ENCODE data around the gene MMS22L.
"Not testable (repeated sequence)": the region's sequence is repeated elsewhere in the genome, so short reads cannot be mapped to it uniquely, and the experiment has no call there.

Gene MMS22L

DNA sequence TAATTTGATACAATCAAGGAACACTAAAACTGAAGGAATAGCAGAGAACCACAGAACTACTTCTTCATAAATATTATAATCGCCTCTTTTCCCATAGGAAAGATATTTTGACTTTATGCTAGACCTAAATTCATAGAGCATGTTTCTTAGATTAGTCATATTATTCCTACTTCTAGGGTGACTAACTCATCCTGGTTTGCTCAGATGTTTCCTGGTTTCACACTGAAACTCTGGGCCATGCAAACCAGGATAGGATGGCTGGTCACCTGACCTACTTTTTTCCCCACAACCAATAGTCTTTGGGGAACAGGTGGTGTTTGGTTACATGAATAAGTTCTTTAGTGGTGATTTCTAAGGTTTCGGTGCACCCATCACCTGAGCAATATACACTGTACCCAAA lies 42.8 kb downstream of the MMS22L start:
- DNase-seq (ENCODE audit: low spot score) = no peak

DNA sequence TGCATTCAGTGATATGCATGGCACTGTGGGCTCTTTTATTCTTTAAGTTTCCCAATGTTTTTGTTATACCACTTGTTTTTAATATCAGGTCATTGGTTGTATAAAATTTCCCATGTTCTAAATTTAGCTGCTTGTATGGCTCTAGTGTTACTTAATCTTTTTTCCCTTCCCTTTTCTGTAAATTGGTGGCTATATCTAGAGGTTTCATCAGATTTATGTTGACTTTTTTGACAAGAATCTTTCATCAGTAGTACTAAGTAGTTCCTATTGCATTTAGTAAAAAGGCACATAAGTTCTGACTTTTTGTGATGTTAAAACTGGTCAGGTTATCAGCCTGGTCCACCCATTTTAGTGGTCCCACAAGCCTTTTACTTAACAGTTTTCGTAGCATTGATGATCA lies 51.1 kb downstream of the MMS22L start:
- no peak for DNase-seq (ENCODE audit: low spot score)

DNA sequence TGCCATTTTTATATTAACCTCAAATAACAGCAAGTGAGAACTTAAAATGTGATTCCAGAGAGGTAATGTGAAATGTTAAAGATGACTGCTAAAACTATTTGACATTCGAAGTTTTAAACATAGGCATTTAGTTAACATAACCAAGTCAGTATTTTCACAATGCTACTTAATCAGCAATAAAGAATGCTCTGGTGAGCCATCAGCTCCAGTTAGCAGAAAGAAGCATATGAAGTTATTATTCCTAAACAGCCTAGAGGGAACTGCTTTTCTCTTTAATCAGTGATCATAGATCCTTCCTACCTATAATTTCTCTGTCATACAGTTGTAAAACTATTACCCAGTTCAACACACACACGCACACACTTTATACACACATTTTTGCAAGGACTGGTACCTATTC lies 60.1 kb downstream of the MMS22L start:
- no peak for DNase-seq (ENCODE audit: low spot score)

DNA sequence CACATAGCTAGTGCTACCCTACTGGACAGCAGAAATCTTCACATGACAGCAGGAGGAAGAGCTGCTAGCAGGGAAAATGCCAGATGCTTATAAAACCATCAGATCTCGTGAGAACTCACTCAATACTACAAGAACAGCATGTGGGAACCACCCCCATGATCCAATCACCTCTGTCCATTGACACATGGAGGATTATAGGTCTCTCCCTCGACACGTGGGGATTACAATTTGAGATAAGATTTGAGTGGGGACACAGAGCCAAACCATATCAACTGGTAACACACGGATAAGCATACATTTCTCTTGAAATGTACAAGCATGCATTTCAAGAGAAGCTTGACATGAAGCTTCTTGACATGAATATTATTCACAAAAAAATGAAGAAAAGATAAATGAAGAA lies 64.1 kb downstream of the MMS22L start:
- no peak for DNase-seq (ENCODE audit: low spot score)

DNA sequence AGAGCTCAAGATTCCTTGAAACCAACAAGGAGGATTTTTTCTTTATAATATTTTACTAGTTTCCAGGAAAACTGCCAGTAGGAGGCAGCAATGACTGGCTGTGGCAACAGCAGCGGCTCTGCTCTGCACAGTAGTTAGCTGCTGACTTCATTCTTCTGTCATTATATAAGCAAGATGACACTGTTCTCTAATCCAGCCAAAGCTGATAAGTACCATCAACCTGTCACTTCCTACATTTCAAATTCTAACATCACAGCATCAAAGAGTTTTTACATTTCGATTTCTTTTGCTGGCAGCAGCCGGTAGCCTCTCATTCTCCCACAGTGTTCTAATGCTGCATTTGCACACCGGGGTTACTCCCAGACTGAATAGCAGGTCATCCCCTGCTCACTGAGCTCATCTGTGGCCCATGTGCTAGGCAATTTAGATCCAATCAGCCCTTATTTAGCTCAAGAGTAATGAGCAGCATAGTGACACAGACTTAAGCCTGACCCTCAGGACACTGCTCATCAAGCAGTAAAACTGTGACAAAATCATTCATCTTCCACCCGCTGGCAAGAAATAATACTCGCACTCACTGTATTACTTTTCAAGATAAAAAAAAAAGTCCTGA lies 67.8 kb downstream of the MMS22L start:
- peak; percentile 82 for DNase-seq (ENCODE audit: low spot score)

DNA sequence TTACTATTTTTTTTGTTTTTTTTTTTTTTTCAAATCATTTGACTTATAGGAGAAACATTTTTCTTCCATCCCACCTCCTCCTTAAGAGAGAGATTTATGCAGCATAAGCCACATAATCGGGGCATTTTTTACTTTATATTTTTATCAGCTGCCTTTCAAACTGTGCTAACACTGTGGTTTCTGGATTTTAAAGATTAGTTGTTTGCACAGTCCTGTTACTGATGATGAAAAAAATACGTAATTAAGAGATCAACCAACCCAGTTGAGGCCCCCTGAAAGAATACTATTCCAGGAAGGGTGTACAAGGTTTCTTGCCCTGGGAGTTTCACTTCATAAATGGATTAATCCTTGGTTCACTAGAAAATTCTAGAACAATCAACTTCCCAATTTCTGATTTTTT lies 68.3 kb downstream of the MMS22L start:
- DNase-seq (ENCODE audit: low spot score) = no peak

DNA sequence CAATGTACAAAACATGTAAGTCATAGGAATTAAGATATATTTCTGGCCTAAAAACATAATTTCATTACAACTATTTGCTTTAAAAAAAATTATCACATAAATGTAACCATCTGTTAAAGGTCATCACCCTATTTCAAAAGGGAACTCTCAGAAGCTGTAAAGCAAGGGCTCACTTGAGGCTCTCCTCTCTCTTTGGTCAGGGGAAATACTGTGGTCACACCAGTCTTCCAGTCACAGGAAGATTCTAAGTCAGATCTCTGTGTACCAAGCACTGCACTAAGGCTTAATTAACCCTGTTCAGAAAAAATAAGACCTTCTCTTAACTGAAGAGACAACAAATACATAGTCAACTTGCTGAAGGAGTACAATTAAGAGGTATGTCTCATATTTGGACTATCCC lies 75.6 kb downstream of the MMS22L start:
- DNase-seq (ENCODE audit: low spot score) = no peak

DNA sequence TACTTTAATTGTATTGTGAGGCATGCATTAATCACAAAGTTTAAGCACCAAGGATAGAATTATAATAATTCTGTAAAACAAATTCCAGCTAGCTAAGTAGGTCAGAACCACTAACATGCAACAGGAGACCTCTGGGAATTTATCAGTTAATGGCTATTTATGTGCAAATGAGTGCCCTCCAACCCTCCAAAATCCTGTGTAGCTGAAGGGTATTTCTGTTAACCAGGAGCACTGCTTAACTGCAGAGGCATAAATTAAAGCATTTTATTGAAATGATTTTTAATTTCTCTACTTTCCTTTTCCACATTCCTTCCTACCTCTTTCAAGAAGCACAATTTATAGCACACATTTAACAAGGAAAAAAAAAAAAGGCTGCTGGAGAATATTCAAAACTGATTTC lies 77.0 kb downstream of the MMS22L start:
- no peak for DNase-seq (ENCODE audit: low spot score)

DNA sequence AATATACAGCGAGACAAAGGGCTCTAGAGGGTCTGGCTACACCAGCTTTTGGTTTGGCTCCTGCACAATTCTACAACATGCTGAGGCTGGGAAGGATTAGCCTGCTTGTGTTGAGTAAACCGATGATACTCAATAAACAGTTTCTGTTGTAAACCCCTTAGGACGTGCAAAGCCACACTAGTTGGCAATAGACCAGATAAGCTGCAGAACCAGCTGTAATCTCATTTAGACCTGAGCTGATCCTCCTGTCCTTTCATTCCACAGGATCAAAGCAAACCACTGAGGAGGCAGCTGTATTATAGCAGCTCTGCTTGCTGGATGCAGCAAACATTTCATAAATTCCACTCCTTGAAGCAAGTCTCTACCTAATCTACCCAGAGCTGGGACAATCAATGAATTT lies 79.7 kb downstream of the MMS22L start:
- no peak for DNase-seq (ENCODE audit: low spot score)

DNA sequence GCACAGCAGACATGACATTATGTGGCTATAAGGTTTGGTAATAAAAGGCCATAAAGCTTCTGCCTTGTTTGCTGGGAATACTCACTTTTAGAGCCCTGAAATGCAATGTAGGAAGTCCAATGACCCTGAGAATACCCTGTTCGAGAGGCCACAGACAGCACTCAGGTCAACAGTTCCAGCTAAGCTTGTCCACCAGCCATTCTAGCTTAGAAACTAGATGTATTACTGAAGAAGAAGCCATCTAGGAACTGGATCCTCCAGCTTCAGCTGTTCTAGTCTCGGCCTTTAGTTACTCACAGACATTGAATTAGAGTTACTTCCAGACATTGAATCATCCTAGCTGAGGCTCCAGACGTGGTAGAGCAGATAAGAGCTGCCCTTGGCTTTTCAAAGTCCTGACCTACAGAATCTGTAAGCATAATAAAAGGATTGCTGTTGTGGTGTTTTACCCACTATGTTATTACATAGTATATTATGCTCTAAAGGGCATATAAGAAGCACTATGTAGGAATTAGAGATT lies 84.9 kb downstream of the MMS22L start:
- no peak for DNase-seq (ENCODE audit: low spot score)

DNA sequence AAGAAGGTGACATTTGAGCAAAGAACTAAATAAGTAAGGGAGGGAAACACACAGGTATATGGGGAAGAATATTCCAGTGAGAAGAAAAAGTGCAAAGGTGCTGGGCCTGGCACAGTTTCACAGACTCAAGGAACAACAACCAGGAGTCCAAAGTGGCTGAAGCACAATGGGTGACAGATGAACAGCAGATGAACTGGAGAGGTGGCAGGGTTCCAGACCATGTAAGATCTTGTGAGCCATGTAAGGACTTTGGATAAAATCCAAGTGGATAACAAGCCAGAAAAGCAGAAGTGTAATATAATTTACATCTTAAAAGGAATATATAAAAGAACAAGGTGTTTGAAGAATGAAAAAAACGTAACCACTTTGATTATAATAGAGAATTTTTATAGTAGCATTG lies 87.9 kb downstream of the MMS22L start:
- DNase-seq (ENCODE audit: low spot score) = no peak

DNA sequence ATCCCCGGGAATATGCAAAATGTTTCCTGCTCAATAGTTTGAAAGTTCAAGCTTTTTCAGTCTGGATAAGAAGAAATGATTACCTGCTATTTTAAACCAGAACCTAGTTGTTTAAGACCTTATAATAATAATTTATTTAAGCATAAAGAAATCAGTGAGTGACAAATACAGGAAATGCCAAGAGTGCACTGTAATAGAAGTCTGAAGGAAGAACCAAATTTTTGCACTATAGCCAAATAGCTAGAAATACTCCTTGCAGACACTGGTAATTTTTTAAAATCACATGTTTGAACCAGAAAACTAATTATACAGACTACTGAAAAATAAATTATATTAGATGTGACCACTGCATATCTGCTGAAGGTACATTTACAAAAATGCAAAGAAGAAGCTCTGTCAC lies 93.2 kb downstream of the MMS22L start:
- no peak for DNase-seq (ENCODE audit: low spot score)

DNA sequence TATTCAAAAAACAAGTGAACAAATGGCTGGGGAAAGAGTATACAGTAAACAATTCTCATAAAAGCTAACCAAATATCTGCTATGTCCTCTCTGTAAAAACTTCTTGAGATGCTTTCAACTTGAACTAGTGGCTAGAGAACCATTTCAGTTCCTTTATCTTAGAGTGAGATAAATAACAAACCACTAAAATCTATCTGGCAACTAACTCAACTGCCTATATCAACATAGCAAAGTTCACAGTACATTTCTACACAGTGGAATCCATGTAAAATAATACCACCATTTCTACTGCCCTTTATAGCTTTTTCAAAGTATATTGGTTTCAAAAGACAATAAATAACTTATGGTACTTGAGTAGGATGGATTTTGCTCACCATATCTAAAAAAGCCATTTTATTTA lies 95.1 kb downstream of the MMS22L start:
- no peak for DNase-seq (ENCODE audit: low spot score)

DNA sequence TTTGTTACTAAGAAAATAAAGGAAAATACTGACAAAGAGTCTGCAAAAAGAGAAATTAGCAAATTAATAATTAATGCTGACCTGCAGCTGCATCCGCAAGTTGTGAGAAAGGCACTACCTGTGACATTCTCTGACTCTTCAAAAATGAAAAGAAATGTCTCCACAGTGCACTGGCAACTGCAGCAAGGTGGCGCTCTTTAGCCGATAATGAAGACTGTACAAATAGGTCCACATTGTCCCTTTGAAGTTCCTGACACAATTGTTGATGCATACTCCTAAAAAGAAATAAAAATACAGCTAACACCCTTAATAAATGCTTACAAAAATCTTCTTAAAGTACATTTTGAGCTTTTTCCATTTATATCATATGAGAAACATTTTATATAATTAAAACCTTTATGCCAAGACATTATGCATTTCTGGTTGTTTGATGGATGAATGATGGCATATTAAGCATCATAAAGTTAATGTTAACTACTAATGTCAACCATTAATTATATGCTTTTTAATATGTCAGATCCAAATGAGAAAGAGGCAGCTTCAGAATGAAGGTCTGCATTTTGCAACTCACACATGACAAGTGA lies 96.5 kb downstream of the MMS22L start:
- DNase-seq (ENCODE audit: low spot score) = peak; percentile 89

DNA sequence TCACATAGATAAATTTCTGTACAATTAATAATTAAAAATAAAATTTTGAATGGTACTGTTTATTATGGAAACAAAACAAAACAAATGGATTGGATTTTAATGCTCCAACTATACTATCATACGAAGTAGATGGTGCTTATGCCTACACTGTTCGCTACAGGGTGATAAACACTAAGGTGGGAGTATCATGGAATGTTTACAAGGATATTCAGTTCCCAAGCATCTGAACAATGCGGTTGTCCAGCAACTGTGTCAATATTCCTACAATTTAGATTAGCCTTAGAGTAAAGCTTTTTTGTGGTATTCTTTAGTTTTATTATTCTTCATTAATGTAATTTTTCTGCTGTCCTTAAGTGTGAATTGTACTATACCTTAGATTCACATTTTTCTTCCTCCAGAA lies 105.1 kb downstream of the MMS22L start:
- no peak for DNase-seq (ENCODE audit: low spot score)

DNA sequence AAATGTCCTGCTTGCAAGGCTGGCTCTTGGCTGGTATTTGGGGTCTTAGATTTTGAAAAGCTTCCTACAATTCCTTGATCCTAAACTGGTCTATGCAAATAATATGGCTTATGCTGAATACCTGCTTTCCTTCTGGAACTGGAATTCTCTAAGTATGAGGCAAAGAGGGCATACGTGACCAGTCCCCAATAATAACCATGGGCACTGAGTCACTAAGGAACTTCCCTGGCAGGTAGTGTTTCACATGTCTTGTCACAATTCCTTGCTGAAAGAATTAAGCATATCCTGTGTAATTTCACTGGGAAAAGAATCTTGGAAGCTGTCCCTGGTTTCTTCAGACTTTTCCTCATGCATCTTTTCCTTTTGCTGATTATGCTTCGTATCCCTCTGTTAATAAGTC lies 106.5 kb downstream of the MMS22L start:
- DNase-seq (ENCODE audit: low spot score) = no peak

DNA sequence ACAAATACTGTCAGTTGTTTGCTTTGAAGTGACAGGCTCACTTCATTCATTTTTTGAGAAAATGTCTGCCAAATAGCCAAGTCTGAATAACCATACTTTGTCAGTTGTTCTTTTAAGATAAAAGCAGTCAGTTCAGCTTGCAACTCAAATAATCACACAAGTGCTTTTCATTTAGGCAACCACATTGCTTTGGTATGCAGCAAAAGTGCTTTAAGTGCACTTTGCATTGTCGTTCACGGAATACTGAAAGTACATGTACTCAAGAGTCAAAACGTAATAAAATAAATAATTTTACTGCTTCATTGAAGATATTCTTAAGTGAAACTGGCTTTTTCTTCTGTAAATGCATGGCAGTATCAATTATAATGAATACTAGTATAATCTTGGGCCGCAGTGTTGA lies 107.2 kb downstream of the MMS22L start:
- no peak for DNase-seq (ENCODE audit: low spot score)

DNA sequence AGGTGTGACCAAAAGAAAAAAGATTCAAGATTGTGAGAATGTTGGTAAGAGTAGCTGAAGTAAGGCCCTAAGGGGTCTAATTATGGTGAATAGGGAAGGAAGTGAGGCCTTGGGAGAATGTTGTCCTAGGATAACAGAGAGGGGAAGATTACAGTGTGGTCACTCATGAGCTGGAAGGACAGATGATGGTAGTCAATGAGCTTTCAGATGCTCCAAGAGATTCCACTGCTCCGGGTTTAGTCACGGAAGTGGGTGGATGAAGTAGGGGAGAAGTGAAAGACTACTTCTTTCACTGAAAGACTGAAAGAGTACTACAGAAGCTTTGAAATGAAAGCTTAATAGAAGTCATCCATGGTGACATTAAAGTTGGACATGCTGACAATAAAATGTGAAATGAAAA lies 108.5 kb downstream of the MMS22L start:
- DNase-seq (ENCODE audit: low spot score) = no peak

DNA sequence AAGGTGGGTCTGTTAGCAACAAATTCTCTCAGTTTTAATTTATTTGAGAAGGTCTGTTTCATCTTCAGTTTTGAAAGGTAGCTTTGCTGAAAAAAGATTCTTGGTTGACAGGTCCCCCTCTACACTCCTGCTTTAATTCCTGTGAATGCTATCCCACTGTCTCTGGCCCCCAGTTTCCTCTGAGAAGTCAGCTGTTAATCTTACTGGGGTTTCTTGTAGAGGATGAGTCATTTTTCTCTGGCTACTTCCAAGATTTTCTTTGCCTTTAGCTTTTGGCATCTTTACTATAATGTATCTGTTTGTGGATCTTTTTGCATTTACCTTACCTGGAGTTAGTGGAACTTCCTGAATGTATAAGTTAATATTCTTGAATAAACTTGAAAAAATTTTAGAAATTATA lies 122.7 kb downstream of the MMS22L start:
- DNase-seq (ENCODE audit: low spot score) = no peak

DNA sequence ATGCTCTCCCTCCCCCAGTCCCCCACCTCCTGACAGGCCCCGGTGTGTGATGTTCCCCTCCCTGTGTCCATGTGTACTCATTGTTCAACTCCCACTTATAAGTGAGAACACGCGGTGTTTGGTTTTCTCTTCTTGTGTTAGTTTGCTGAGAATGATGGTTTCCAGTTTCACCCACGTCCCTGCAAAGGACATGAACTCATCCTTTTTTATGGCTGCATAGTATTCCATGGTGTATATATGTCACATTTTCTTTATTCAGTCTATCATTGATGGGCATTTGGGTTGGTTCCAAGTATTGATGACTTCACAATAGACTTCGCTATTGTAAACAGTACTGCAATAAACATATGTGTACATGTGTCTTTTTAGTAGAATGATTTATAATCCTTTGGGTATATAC lies 127.6 kb downstream of the MMS22L start:
- DNase-seq (ENCODE audit: low spot score) = not testable (repeated sequence)

DNA sequence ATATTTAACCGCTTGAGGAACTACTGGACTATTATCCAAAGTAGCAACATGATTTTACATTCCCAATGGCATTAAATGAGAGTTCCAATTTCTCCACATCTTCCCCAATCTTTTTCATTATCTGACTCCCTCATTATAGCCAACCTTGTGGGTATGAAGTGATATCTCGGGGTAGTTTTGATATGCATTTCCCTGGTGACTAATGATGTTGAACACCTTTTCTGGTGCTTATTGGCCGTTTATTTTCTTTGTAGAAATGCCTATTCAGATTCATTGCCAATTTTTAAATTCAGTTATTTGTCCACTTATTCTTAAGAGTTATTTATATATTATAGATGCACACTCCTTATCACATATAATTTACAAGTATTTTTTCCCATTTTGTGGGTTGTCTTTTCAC lies 129.0 kb downstream of the MMS22L start:
- DNase-seq (ENCODE audit: low spot score) = no peak

DNA sequence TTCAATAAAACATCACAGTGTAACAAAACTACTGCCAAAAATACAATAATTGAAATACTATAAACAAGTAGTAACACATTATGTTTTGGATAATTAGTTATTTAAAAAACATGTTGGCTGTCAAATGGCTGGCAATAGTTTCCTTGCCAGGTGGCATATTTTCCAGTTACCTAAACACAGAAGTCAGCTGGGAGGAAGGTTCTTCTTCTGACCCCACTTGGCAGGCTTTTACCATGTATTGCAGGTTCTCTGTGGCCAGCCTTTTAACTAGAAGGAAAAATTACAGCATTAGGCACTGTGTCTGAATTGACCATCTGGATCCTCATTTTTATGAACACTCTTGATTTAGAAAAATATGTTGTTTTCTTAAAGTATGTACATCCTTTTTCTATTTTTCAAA lies 131.4 kb downstream of the MMS22L start:
- DNase-seq (ENCODE audit: low spot score) = no peak

DNA sequence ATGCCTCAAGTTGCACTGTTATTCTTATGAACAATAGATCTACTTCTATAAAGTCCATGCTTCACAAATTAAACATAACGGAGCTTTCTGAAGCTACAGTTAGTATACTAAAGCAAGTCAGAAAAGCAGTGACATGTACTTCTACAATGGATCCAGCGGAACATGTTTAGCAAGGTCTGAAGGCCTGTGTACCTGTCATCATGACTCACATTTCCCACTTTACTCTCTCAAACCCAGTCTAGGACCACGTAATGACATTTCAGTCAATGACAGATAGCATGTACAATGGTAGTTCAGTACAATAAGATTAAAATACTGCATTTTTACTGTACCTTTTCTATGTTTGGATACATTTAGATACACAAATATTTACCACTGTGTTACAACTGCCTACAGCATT lies 132.1 kb downstream of the MMS22L start:
- no peak for DNase-seq (ENCODE audit: low spot score)

DNA sequence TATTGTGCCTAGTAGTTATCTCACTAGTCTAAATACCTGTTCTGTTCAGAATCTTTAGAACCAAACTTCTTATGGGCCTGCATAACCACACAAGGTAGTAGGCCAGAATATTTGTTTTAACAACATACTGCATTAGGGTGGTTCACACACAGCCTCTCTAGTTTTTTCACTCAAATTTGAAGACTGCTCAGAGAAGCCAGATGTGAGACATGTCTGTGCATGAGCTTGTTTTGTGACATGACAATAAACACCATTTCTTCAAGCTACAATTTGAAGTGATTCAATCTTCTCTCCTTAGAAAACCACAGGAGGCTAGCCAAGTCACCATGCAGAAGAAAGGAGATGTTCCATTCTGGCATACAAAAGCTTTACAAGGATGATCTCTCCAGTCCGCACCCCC lies 135.6 kb downstream of the MMS22L start:
- DNase-seq (ENCODE audit: low spot score) = no peak
